Activated effector memory CD4-positive, alpha-beta T cell treated with anti-CD3 and anti-CD28 coated beads, Interleukin-2, amount 50 U/mL, for 16 hours (primary cell): ENCODE data around the gene PPP1R9A.

Source experiments
- DNase-seq: peaks from one replicate; pipeline ENCODE4 v3.0.0-alpha.2; 2020

Gene PPP1R9A

DNA sequence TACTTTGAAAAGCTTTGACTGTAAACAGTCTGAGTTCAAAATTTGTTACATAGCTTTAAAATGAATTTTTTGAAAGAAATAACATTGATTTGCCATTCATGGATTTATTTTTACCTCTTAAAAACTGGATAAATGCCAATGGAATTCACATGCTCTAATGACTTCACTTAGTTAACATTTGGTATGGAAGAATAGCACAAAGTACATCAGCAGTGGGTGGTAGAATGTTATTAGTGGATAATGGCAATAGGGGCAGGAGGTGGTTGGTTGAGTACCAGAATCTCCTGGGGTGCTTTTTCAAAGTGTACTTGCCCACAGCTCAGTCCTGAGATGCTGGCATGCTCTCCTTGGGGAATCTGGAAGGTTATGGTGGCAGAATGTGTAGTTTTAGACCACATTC is 4.7 kb downstream of the PPP1R9A start:
- no peak for DNase-seq

DNA sequence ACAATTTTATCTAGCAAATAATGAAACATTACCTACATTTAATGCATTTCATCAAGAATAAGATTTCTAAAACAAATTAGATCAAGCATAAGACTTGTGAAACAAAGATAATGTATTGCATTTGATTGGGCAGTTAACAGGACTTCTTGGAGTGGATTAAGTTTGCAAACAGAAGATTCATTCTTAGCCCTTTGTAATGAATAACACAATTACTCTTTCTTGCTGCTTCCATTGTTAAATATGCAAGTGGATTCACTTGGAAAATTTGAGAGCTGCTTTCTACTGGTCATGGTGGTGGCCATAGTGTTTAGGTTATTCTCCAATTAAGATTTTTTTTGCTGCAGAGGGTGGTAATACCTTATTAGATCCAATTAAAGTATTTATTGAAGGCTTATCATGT is 6.0 kb downstream of the PPP1R9A start:
- DNase-seq = no peak

DNA sequence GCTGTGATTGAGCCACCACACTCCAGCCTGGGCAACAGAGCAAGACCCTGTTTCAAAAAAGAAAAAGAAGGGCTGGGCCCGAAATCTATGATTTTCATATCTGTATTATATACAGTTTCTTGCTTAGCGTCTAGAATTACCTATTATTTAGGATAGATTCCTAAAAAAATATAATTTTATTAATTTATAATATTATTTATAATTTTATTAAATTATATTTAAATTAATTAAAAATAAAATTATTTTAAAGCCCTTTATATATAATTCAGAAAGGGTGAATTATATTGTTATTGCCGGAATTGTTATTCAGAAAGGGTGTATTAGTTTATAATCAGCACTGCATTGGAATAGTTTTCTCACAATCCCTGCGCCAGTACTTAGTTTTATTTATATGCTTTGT is 14.5 kb downstream of the PPP1R9A start:
- DNase-seq = no peak

DNA sequence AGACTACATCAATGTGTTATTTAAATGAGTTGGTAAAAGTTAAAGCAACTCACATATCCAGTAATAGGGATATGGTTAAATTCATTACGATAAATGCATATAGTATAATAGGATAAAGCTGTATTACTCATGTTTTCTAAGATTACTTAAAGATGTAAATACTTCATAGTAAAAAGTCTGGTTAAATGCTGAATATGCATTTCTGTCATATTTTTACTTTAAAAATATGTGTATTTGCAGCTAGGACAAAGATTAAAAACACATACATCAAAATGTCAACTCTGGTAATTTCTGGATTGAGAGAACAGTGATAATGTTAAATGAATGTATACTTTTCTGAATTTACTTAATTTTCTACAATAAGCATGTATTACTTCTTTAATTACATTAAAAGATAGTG is 15.1 kb downstream of the PPP1R9A start:
- DNase-seq = no peak

DNA sequence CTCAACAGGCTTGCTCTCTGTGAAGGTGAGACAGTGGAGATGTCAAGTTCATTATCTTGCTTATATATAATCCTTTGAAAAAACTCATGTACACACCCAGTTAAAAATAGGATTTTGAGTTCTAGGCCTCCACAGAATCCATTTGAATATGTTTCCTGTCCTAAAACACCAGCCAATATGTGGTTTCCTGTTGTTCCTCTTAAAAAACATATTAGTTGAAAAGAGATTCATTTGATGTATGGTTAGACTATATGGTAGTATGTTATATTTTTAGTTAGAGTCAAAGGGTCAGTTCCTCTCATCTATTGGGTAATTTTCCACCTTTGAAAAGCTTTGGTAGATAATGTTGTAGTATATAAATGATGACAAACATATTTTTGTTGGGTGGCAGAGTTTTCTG is 16.0 kb downstream of the PPP1R9A start:
- no peak for DNase-seq

DNA sequence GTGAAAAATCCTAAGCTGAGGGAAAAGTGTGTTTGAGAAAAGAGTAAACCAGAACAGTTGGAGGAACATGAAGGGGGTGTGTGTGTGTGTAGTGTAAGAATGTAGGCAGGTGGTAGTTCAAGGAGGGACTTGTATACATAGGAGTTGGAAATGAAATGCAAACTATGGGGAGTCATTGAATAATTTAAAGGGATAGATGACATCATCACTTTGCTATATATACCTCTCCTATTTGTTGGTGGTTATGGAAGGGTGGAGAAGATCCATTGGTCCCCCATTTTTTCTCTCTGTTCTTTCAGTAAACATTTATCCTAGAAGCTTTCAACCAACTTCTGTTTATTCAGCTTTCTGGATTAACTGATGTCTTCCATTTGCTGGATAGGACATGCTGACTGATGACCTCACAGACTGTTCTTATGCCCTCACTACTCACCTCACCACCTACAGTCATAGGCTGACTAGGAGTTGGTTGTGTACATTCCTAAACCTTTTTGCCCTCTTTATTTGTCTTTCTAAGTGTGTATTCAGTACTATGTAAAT is 20.8 kb downstream of the PPP1R9A start:
- DNase-seq = no peak

DNA sequence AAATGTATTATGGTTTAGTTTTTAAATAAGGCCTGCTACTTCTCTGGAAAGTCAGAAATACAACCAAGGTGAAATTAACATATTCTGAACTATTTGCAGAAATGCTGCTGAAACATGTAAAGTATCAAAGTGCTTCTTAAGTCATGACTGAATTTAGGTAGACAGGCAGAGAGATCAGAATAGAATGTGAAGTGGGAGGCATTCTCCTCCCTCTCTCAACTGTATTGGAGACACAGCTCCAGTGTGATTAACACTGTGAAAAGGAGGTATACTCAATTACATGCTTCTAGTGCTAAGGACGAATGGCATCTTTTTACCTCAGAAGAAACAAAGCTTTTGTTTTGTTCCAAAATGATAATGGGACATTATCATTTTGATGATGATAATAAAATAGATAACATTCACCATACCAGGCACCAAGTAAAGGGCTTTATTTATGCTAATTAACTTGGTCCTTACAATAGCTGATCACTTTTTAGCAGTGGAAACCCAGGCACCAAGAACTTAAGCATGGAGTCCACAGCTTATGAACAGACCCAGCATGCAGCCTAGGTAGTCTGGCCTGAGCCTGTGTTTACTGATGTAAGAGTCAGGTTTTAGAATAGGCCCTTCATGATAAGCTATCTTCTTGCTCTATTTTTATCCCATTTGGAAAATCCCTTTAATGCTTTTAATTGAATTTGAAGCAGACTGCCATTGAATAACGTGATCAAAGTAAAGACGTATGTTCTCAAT is 26.0 kb downstream of the PPP1R9A start:
- DNase-seq = no peak

DNA sequence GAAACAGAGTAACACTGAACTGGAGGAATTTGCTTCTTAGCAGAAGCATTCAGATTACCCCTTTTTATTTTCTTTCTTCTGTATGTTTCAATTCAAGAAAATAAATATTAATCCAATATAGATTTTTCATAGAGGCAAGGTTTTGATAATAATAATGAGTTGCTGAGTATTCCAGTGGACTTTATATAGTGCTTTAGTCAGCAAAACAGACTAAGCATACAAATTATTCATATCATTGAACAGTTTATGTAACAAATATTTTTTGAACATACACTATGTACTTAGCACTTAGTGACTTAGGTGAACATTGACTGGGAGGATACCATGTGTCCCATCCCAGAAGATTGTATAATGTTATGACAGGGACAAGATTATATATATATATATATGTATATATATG is 32.0 kb downstream of the PPP1R9A start:
- no peak for DNase-seq

DNA sequence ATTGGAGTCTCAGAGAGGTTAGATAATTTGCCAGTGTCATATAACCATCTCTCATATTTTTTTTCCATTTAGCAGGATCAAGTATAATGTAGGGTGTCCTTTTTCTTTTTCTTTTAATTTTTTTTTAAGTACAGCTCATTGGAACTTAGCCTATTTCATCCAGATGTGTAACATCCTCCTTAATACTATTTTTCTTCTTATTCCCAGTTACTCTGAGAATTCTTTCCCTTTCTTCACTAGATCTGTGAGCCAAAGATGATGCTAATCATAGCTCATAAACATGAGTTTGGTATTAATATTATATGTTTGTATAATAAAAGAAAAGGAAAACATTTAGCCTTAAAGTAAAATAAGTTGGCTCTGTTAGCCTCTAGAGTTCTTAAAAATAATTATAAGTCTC is 32.8 kb downstream of the PPP1R9A start:
- DNase-seq = no peak

DNA sequence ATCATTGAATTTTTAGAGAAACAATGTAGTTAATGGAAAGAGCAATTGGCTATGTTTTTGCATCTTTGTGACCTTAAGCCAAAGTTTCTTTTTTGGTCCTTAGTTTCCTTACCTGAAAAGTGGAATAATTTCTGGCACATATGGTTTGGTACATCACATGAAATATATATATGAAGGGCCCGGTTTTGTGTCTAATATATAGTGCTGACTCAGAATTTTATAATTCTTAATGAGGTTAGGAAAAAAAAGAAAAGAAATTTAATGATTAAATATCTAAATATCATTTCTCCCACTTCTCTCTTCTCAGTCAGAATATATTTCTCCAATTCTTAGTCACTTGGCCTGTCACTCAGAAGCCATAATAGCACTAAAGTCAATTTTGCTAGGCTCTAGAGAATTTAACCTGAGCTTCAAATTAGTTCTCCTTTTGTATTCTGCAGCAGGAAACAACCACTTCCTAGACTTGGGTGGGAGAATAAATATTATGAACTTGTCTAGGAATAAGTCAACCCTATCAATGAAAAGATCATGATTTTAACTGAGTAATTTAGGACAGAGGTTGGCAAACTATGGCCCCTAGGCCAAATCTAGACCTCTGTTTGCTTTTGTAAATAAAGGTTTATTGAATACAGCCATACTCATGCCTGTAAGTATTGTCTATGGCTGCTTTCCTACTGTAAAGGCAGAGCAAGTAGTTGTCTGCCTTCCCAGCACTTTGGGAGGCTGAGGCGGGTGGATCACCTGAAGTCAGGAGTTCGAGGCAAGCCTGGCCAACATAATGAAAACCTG is 34.6 kb downstream of the PPP1R9A start:
- no peak for DNase-seq

DNA sequence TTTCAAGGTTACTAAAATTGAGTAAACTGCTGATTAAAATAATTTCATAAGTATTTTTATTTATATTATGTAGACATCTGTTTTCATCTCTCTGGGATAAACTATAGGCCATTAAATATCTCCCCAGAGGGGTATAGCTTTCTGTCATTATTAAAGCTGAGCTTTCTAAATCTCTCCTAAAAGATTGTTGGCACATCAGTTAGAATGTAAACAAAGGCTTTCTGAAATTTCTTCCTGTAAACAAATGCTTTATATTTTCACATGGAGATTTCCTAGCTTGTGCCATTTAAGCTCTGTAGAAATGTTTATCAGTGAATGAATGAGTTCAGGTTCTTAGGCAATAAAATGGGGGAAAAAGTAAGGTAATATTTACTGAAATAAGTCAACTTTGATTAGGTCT is 35.7 kb downstream of the PPP1R9A start:
- no peak for DNase-seq

DNA sequence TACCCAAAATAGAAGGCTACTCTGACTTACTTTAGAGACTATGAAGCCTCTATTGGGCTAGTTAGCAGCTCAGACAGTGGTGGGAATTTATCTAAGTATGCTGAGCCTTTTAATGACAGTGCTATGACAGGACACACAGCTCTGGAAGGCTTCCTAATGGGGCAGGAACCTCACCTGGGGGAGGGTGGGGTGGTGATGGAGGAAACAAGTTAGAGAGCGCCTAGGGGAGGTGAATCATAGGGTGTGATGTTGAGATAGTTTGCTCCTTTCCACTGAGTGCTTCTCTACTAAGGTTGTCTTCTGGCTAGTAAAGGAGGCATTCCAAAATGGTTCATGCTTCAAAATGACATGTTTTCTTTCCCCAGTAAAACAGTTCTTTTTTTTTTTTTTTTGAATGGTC is 42.1 kb downstream of the PPP1R9A start:
- DNase-seq = no peak

DNA sequence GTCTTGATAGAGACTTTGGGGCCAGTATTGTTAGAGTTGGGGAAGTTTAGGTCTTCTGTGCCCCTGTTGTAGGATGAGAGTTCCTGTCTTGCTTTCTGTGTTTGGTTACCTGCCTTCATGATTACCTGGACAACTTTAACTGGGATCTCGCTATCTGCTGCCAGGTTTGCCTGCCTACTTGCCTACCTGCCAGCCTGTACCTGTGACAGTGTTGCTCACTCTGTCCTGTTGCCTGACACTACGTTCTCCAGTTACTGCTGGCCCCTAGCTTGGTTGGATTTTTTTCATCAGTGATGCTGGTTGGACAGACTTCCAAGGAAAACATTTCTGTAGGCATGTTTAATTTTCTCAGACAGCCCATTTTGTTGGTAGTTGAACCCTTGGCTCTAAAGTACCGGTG is 48.4 kb downstream of the PPP1R9A start:
- DNase-seq = no peak

DNA sequence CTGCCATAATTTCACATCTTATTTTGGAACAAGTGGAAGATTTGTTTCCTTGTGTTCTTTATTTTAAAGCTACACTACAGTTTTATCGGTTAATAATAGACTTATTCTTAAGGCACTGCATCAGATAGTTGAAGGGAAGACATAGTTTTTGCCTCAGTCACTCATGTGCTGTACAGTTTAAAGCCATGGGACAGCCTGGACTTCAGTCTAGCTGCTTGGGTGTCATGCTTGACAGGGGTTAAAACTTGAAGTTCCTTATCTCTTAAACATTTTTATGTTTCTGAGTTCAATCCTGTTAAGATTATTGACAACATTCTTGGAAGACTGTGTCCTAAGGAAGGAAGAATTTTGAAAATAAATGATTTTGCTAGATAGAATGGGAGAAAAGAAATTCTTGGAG is 49.7 kb downstream of the PPP1R9A start:
- no peak for DNase-seq

DNA sequence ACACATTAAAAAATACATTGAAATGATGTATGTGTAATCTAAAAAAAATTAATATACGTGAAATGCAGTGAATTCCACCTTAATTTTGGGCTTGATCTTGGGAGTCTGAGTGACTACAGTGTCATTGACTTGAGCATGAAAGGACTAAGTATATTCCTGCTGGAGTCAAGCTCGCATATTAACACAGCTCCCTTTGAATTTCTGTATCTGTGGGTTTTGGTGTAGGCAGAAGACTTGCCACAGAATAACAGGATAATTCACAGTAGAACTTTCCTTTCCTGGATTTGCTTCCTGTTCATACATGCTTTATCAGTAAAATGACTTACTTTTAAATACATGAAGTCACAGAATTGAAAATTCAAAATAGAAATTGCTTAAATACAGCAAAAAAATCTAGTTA is 55.3 kb downstream of the PPP1R9A start:
- DNase-seq = no peak

DNA sequence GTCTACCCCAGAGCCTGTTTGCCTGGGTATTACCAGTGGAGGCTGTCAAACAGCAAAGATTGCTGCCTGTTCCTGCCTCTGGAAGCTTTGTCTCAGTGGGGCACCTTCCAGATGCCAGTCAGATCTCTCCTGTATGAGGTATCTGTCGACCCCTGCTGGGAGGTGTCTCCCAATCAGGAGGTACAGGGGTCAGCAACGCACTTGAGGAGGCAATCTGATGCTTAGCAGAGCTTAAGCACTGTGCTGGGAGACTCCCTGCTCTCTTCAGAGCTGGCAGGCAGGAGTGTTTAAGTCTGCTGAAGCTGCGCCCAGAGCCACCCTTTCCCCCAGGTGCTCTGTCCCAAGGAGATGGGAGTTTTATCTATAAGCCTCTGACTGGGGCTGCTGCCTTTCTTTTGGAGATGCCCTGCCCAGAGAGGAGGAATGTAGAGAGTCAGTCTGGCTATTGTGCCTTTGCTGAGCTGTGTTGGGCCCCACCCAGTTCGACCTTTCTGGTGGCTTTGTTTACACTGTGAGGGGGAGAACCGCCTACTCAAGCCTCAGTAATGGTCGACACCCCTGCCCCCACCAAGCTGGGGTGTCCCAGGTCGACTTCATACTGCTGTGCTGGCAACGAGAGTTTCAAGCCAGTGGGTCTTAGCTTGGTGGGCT is 62.2 kb downstream of the PPP1R9A start:
- DNase-seq = no peak

DNA sequence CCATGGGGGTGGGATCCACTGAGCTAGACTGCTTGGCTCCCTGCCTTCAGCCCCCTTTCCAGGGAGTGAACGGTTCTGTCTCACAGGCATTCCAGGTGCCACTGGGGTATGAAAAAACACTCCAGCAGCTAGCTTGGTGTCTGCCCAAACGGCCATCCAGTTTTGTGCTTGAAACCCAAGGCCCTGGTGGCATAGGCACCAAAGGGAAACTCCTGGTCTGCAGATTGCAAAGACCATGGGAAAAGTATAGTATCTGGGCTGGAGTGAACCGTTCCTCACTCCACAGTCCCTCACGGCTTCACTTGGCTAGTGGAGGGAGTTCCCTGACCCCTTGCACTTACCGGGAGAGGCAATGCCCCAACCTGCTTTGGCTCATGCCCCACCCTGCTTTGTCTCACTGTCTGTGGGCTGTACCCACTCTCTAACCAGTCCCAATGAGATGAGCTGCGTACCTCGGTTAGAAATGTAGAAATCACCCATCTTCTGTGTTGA is 62.7 kb downstream of the PPP1R9A start:
- DNase-seq = no peak

DNA sequence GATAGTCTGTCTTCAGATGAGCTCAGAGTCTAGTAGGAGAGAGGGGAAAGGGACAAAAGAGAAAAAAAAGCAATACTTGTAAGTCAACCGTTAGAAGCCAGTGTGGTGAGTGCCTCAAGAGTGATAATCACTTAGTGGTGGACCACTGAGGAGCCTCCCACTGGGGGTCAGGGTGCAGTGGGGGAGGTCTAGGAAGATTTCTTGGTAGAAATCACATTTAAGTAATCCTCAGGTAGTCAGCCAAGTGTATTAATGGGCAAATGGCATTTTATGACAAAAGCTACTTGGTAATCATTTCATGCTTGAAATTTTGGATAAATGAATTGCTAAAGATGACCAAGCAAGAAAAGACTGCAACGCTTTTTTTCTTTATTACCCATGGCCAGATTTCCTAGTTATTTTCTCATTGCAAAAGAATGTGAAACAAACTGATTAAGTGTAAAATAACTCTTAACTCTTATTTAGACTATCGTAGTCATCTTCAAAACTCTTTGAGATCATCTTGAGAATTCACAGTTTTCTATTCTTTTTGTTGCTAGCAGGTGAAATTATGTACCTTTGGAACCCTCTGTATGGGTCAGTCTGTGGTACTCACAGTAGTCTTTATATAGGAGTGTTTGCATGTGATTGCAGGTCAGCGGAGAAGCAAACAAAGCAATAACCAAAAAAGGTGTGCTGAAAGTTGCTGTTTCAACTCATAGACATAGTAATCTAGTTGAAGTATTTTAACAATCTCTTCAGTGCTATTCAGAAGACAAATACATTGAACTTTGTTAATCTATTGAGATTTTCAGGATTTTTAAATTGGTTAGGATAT is 63.9 kb downstream of the PPP1R9A start:
- DNase-seq = no peak

DNA sequence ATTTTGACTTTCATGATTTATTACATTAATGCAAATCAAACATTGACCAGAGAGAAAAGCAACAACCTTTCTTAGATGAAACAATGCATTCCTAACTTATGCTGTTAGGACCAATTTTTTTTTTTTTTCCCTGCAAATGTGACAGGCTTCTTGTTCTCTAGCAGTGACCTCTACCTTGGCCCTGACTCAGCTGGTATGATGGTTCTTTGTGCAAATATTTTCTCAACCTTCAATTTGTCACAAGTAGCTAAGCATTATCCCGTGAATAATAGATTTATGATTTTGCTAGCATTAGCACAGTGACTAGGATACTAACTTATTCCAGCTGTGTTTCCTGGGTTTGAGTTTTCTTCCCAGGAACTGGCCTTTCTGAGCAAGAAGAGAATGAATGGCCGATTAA is 64.9 kb downstream of the PPP1R9A start:
- no peak for DNase-seq

DNA sequence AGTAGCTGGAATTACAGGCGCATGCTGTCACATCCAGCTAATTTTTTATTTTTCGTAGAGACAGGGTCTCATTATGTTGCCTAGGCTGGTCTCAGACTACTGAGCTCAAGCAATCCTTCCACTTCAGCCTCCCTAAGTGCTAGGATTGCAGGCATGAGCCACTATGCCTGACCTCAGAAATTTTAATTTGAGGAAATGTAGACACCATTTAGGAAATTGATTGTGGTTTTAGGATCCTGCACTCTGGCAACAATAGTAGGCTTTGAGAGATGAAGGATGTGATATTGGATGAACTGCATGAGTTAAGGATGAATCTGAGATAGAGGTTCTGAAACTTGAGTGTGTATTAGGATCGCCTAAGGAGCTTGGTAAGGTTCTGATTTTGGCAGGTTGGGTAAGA is 66.5 kb downstream of the PPP1R9A start:
- DNase-seq = no peak

DNA sequence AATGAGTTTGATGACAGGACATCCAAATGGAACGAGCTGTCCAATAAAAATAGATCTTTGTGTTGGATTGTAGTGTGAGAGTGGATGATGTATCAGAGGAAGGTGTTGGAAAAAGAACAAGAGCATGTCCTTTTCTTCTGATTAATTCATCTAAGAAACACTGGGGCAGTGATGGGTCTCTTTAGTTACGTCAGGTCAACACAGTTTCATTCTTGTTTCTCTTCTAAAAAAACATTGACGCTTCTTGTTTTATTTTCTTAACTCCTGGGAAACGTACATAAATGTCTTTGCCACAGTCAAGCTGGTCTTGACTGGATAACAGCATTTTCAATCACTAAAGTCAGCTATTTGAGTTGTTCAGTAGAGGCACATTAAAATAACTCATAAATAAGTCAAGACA is 67.0 kb downstream of the PPP1R9A start:
- DNase-seq = no peak

DNA sequence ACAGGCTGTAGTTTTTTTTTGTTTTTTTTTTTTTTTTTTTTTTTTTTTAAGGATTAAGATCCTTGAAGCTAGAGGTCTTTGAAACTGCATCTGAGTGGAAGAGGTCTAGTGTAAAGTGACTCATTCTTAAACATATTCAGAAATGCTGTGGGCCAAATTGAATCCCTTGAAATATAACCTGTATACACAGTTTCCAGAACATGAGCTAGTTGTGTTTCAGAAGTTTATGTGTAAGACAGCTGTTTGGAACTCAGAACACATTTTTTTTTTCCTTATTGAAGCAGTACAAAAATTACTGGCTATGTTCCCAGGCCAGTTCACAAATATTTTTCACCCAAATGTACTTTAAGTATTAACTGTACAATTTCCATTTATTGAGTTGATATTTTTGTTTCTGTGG is 67.9 kb downstream of the PPP1R9A start:
- no peak for DNase-seq
